Measurements from ENCODE around the gene MRRF. TPM values are rescaled to one million over a fixed set of nuclear protein-coding genes. Genes with fewer than 3 reads are reported as not detected.

Gene MRRF
- total RNA-seq, 1 donor from 2014 or later: 55.2 TPM

DNA sequence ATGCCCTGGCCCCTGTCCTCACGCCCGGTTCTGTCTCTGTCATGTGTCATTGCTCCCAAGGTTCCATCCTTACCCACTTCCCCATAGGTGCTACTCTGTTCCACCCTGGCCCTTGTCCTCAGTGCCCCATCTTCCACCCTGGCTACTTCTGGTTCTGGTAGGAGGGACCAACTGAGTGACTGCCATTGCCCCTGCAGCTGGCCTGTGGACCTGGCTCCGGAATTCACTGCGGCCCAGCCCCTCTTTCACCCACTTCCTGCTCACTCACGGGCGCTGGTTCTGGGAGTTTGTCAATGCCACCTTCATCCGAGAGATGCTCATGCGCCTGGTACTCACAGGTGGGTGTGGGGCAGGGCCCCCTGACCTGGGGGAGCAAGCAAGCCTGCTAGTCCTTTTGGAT is 113.6 kb downstream of the MRRF start:
- Mint-ChIP-seq H3K4me1 (peaks cover 34% of the 10 kb centered on the region), H3K4me3 (no peak overlapping the region), H3K27ac (no peak overlapping the region), H3K27me3 (no peaks in the 10 kb centered on the region), H3K36me3 (ENCODE audit: low read depth) (peaks cover 40% of the 10 kb centered on the region), H3K9me3 (no peaks in the 10 kb centered on the region)
- no peak for DNase-seq
- ChIA-PET CTCF (interaction anchor here (0.9 kb wide), 1 partner anchor 279 kb away, joined by 3 read pairs; no protein-coding TSS in a partner anchor), POLR2A (no interaction called here)
- intact Hi-C loops (cut with micrococcal nuclease): loop anchor here (10.0 kb wide), 1 partner anchor 113 kb away; the partner anchor contains the start of genes MRRF and RBM18
- no peak for ATAC-seq (ENCODE audit: low read depth)
- TF ChIP-seq, protein P1, sequence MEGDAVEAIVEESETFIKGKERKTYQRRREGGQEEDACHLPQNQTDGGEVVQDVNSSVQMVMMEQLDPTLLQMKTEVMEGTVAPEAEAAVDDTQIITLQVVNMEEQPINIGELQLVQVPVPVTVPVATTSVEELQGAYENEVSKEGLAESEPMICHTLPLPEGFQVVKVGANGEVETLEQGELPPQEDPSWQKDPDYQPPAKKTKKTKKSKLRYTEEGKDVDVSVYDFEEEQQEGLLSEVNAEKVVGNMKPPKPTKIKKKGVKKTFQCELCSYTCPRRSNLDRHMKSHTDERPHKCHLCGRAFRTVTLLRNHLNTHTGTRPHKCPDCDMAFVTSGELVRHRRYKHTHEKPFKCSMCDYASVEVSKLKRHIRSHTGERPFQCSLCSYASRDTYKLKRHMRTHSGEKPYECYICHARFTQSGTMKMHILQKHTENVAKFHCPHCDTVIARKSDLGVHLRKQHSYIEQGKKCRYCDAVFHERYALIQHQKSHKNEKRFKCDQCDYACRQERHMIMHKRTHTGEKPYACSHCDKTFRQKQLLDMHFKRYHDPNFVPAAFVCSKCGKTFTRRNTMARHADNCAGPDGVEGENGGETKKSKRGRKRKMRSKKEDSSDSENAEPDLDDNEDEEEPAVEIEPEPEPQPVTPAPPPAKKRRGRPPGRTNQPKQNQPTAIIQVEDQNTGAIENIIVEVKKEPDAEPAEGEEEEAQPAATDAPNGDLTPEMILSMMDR (IDR thresholded peaks at IDR 0.05): no peak

- Mint-ChIP-seq H3K4me1 (peaks cover 32% of the 10 kb centered on the region), H3K9me3 (no peaks in the 10 kb centered on the region), H3K27me3 (no peaks in the 10 kb centered on the region), H3K4me3 (no peak overlapping the region), H3K27ac (no peak overlapping the region), H3K36me3 (ENCODE audit: low read depth) (peaks cover 45% of the 10 kb centered on the region)
- DNase-seq: no peak
- TF ChIP-seq, protein P1 (IDR thresholded peaks at IDR 0.05): no peak
- ChIA-PET CTCF (interaction anchor here (0.7 kb wide), 1 partner anchor 75 kb away, joined by 4 read pairs; no protein-coding TSS in a partner anchor), POLR2A (interaction anchor here (0.6 kb wide), 1 partner anchor 476 kb away, joined by 5 read pairs; no protein-coding TSS in a partner anchor)
- intact Hi-C loops (cut with micrococcal nuclease): loop anchor here (10.0 kb wide), 1 partner anchor 115 kb away; the partner anchor contains the start of genes MRRF and RBM18
- no peak for ATAC-seq (ENCODE audit: low read depth)
Measured at GRCh38 chr9:122379340-122379739, 114.7 kb downstream of the MRRF start.

GRCh38 chr9:122380293-122380692 is 115.6 kb downstream of the MRRF start:
- H3K36me3 Mint-ChIP-seq (ENCODE audit: low read depth): peaks cover 48% of the 10 kb centered on the region
- H3K27me3 Mint-ChIP-seq: no peaks in the 10 kb centered on the region
- DNase-seq (no peak), ATAC-seq (ENCODE audit: low read depth) (no peak)
- no peak overlapping the region for H3K4me3 Mint-ChIP-seq
- POLR2A ChIA-PET: no interaction called here
- CTCF ChIA-PET: no interaction called here
- peaks cover 34% of the 10 kb centered on the region for H3K4me1 Mint-ChIP-seq
- no peak overlapping the region for H3K27ac Mint-ChIP-seq
- intact Hi-C loops (cut with micrococcal nuclease): no loop called here
- H3K9me3 Mint-ChIP-seq: no peaks in the 10 kb centered on the region
- TF ChIP-seq, protein P1 (IDR thresholded peaks at IDR 0.05): no peak

Other genes with a start within 250 kb of the MRRF start
- gene TTLL11, start 171.6 kb upstream of the MRRF start, total RNA-seq: 3.6 and 4.7 TPM in 2 replicates
- gene NDUFA8, start 105.1 kb upstream of the MRRF start, total RNA-seq: 21.1 and 21.2 TPM in 2 replicates
- gene MORN5, start 105.0 kb upstream of the MRRF start, total RNA-seq: not detected in 2 replicates
- not detected in 2 replicates for gene LHX6, start 35.9 kb upstream of the MRRF start, total RNA-seq
- 14.2 and 15.3 TPM in 2 replicates for gene RBM18, start within 50 bp of the MRRF start, total RNA-seq
- gene PTGS1, start 106.1 kb downstream of the MRRF start, total RNA-seq: 8.9 and 9.4 TPM in 2 replicates
- gene OR1J1, start 213.0 kb downstream of the MRRF start, total RNA-seq: not detected in 2 replicates
- not detected in 2 replicates for gene OR1J2, start 245.9 kb downstream of the MRRF start, total RNA-seq

Measured in activated B cell treated with CpG ODN at 0.5 μM for 24 hours (primary cell).